Measurements from ENCODE around the gene DGKD. TPM values are rescaled to one million over a fixed set of nuclear protein-coding genes. Genes with fewer than 3 reads are reported as not detected.

DGKD gene
- total RNA-seq, 1 experiment from 2014 or later, result 52.0 TPM

GRCh38 chr2:233462202-233462785, 108.0 kb downstream of the DGKD start:
- Histone ChIP-seq H3K27ac (ENCODE audit: low read depth, low read length) (no peak overlapping the region), H3K36me3 (ENCODE audit: control insufficient read depth in 1 of 2, insufficient read depth in 2 of 2, low read length in 2 of 2) (peaks cover 18 to 24% of the 10 kb centered on the region in 2 experiments), H3K9me2 (ENCODE audit: insufficient read depth) (no peaks in the 10 kb centered on the region), H4K20me1 (ENCODE audit: insufficient read depth) (no peaks in the 10 kb centered on the region), H3K4me2 (ENCODE audit: low read length) (no peak overlapping the region), H3K9me3 (ENCODE audit: control insufficient read depth in 1 of 2, insufficient read depth in 1 of 2, low read depth in 1 of 2, low read length in 2 of 2) (no peaks in the 10 kb centered on the region), H3K9ac (ENCODE audit: low read length) (no peak overlapping the region), H2AFZ (ENCODE audit: low read depth, low read length, poor library complexity, severe bottlenecking) (no peak overlapping the region), H3K27me3 (ENCODE audit: insufficient read depth, low read length) (no peaks in the 10 kb centered on the region), H3K4me3 (replicated peaks in 1 of 2; ENCODE audit: low read depth in 1 of 2, low read length in 2 of 2) (no peak overlapping the region), H3K79me2 (ENCODE audit: insufficient read depth, low read length) (no peaks in the 10 kb centered on the region), H3K4me1 (ENCODE audit: control insufficient read depth in 1 of 2, insufficient read depth in 2 of 2, low read length in 2 of 2) (no peaks in the 10 kb centered on the region)
- intact Hi-C loops (cut with micrococcal nuclease), result no loop called here
- TF ChIP-seq TCF7L2 (IDR thresholded peaks at IDR 0.05; ENCODE audit: borderline replicate concordance, extremely low read depth, insufficient read depth, insufficient read length) (no peak), CEBPB (IDR thresholded peaks at IDR 0.05; ENCODE audit: low read depth) (no peak), POLR2AphosphoS5 (IDR thresholded peaks at IDR 0.05; ENCODE audit: low read depth, low read length) (no peak), POLR2A (IDR thresholded peaks at IDR 0.05; ENCODE audit: borderline replicate concordance, extremely low read depth, insufficient read depth, insufficient read length) (no peak), ATF3 (IDR thresholded peaks at IDR 0.05) (no peak), REST (IDR thresholded peaks at IDR 0.05; ENCODE audit: low read depth) (no peak), JUND (IDR thresholded peaks at IDR 0.05) (no peak), MAX (IDR thresholded peaks at IDR 0.05) (no peak), CTCF (IDR thresholded peaks at IDR 0.05 in 2 of 3, conservative IDR thresholded peaks at IDR 0.05 in 1 of 3; ENCODE audit: borderline replicate concordance in 1 of 3, insufficient read depth in 1 of 3, low read depth in 2 of 3, low read length in 2 of 3) (no peak), EGR1 (IDR thresholded peaks at IDR 0.05; ENCODE audit: low read depth) (no peak), ZNF274 (IDR thresholded peaks at IDR 0.05; ENCODE audit: low read depth, low read length) (no peak), YY1 (IDR thresholded peaks at IDR 0.05; ENCODE audit: extremely low read depth, insufficient replicate concordance, low read depth, low read length) (no peak), ZBTB33 (IDR thresholded peaks at IDR 0.05; ENCODE audit: extremely low read depth, insufficient replicate concordance, low read length) (no peak)
- DNase-seq (ENCODE audit: low read depth, low spot score), result no peak
- BruUV-seq (replicated peaks), result no TSS peak
- ATAC-seq, result no peak
- ChIA-PET RAD21 (ENCODE audit: low non-redundant PET in 1 of 2, low total read pairs in 2 of 2, uncharacterized antibody in 2 of 2, unreplicated experiment in 2 of 2) (no interaction called here), POLR2A (no interaction called here), CTCF (no interaction called here)
